IPS-20b (cell line): Measurements from ENCODE around the gene WDR18.

Experiments used
- H3K27ac ChIP-seq: one replicate; pipeline ENCODE4 v1.5.1; 2013; ENCODE audit warnings: low read length
- H3K27me3 ChIP-seq: 2 replicates; pipeline ENCODE4 v1.6.1; 2013; ENCODE audit warnings: mild to moderate bottlenecking, low read length, inconsistent platforms; ENCODE audit not compliant: insufficient read depth
- H3K36me3 ChIP-seq: 2 replicates; pipeline ENCODE4 v1.6.1; 2013; ENCODE audit warnings: low read depth, mild to moderate bottlenecking, inconsistent platforms, low read length, moderate library complexity; ENCODE audit not compliant: insufficient read depth
- H3K4me1 ChIP-seq: 2 replicates; pipeline ENCODE4 v1.6.1; 2013; ENCODE audit warnings: mild to moderate bottlenecking, control low read depth, inconsistent platforms, low read length, moderate library complexity; ENCODE audit not compliant: insufficient read depth
- H3K4me3 ChIP-seq: 2 replicates; pipeline ENCODE4 v1.5.1; 2013; ENCODE audit warnings: mild to moderate bottlenecking, low read length, inconsistent platforms
- H3K9ac ChIP-seq: 2 replicates; pipeline ENCODE4 v1.6.1; 2013; ENCODE audit warnings: low read depth, mild to moderate bottlenecking, inconsistent platforms, low read length, moderate library complexity
- H3K9me3 ChIP-seq: 2 replicates; pipeline ENCODE4 v1.6.1; 2013; ENCODE audit warnings: mild to moderate bottlenecking, low read depth, low read length, inconsistent platforms; ENCODE audit not compliant: insufficient read depth

WDR18 gene, protein sequence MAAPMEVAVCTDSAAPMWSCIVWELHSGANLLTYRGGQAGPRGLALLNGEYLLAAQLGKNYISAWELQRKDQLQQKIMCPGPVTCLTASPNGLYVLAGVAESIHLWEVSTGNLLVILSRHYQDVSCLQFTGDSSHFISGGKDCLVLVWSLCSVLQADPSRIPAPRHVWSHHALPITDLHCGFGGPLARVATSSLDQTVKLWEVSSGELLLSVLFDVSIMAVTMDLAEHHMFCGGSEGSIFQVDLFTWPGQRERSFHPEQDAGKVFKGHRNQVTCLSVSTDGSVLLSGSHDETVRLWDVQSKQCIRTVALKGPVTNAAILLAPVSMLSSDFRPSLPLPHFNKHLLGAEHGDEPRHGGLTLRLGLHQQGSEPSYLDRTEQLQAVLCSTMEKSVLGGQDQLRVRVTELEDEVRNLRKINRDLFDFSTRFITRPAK

DNA sequence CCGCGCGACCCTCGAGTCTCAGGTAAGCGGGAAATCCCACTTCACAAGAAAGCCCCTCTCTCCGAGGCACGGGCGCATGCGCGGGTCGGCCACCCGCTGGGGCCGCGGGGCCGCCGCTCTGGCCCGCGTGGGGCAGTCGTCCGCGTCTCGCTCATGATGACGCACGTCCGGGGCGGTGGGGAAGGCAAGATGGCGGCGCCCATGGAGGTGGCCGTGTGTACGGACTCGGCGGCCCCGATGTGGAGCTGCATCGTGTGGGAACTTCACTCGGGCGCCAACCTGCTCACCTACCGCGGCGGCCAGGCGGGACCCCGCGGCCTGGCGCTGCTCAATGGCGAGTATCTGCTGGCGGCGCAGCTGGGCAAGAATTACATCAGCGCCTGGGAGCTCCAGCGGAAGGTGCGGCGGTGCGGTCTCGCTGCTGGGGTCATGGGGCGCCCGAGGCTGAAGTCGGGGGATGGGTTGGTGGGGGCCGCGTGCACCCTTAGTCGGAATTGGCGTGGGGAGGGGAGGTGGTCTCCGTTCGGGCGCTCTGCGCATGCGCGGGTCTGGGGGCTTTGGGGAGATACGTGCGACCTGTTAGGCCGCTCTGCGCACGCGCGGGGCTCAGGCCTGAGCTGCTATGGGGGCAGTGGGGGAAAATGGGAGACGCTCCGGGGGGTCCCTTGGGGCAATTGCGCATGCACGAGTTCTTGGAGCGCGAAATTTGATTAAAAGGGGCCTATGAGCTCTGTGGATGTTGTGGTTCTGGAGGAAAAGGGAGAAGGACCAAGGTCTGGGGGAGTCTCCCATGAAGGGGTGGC, at the start of gene WDR18:
WDR18 (plus strand) TSS at position 181 of the 803 bp plus-strand sequence; CDS start at position 190, 9 bp downstream.
- peak within 1 kb of the TSS; percentile 91 for H3K27ac ChIP-seq
- peak within 1 kb of the TSS; percentile 84 for H3K4me3 ChIP-seq
- H3K36me3 ChIP-seq: peaks cover 33% of the 10 kb centered on the region
- H3K27me3 ChIP-seq: no peaks in the 10 kb centered on the region
- H3K9ac ChIP-seq: peak within 1 kb of the TSS; percentile 92
- no peaks in the 10 kb centered on the region for H3K9me3 ChIP-seq
- H3K4me1 ChIP-seq: peaks cover 6% of the 10 kb centered on the region; the same call in 1 of the 2 replicates

DNA sequence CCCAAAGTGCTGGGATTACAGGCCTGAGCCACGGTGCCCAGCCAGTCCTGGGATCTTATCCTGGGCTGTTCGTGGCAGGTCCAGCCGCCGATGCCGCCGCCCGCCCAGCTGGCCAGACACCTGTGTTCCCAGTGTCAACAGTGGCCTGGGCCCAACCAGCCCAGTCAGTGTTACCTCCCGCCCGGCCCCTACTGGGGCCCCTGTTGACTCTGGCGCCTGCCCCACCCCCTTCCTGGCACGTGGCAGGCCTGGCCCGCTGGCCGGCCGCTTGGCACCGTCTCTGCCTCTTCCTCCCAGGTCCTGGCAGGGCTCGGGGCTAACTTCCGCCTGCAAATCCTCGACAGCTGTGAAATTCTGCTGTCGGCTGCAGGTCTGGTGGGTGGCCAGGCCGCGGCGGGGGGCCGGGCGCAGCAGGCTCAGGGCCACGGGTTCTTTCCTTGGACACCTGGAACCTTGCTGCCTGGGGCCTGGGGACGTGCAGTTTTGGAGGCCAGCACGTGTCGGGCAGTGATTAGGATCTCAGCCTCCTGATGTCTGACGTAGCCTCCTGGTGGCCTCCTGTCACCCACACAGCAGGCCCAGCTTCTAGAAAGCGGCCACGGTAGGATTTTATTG, 49.2 kb upstream of the WDR18 start:
- no peak overlapping the region for H3K9ac ChIP-seq
- no peak overlapping the region for H3K4me3 ChIP-seq
- 0 out of 2 replicates have a peak, but pooled peaks cover 3% of the 10 kb centered on the region for H3K4me1 ChIP-seq
- peaks cover 23% of the 10 kb centered on the region for H3K36me3 ChIP-seq
- H3K27me3 ChIP-seq: no peaks in the 10 kb centered on the region
- no peak overlapping the region for H3K27ac ChIP-seq
- H3K9me3 ChIP-seq: no peaks in the 10 kb centered on the region

DNA sequence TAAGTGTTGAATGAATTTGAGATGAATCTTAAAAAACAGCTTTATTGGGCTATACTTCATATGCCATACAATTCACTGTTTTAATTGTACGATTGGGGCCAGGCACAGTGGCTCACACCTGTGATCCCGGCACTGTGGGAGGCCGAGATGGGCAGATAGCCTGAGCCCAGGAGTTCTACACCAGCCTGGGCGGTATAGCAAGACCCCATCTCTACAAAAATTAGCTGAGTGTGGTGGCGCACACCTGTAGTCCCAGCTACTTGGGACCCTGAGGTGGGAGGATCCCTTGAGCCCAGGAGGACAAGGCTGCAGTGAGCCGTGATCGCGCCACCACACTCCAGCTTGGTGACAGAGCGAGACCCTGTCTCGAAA, 48.0 kb upstream of the WDR18 start:
- Histone ChIP-seq H3K36me3 (peaks cover 16% of the 10 kb centered on the region; the same call in 1 of the 2 replicates), H3K4me1 (0 out of 2 replicates have a peak, but pooled peaks cover 3% of the 10 kb centered on the region), H3K27me3 (no peaks in the 10 kb centered on the region), H3K9ac (no peak overlapping the region), H3K27ac (no peak overlapping the region), H3K4me3 (no peak overlapping the region), H3K9me3 (no peaks in the 10 kb centered on the region)

- Histone ChIP-seq H3K9ac (no peak overlapping the region), H3K4me1 (0 out of 2 replicates have a peak, but pooled peaks cover 3% of the 10 kb centered on the region), H3K36me3 (peaks cover 16% of the 10 kb centered on the region; the same call in 1 of the 2 replicates), H3K9me3 (no peaks in the 10 kb centered on the region), H3K4me3 (no peak overlapping the region), H3K27me3 (no peaks in the 10 kb centered on the region), H3K27ac (no peak overlapping the region)
Measured at GRCh38 chr19:937259-937694, 46.9 kb upstream of the WDR18 start.

DNA sequence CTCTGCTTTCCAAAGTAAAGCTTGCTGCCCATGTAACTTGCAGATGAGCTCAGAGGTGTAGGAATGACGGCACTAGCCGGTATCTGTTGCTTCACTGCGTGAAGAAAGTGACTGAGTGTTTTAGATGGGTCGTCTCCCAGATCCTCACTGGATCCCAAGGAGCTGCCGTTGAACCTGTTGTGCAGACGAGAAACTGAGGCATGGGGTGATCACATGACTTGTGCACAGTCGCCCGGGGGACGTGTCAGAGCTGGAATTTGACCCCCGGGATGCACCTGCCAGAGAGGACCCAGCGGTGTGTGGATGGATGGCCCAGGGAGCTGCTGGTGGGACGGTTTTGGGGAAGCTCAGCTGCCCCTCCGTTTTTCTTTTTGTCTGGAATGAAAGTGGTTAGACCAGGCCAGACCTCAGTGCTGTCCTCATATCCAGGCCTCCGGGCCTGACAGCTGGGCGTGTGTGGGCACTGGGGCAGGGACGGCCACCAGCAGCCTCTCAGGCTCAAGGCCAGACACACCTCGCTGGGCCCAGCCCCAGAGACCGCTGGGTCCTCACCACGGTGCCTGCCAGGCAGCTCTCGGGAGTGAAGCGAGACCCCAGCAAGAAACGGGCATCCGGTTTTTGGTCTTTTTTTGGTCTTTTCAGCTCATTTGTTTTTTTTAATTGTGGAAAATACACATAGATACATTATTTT, 45.8 kb upstream of the WDR18 start:
- H3K4me3 ChIP-seq: no peak overlapping the region
- no peak overlapping the region for H3K27ac ChIP-seq
- peaks cover 23% of the 10 kb centered on the region for H3K36me3 ChIP-seq
- H3K4me1 ChIP-seq: no peaks in the 10 kb centered on the region
- H3K9me3 ChIP-seq: no peaks in the 10 kb centered on the region
- H3K27me3 ChIP-seq: no peaks in the 10 kb centered on the region
- H3K9ac ChIP-seq: no peak overlapping the region

GRCh38 chr19:939439-939838, 44.7 kb upstream of the WDR18 start:
- no peaks in the 10 kb centered on the region for H3K4me1 ChIP-seq
- no peak overlapping the region for H3K27ac ChIP-seq
- no peak overlapping the region for H3K9ac ChIP-seq
- no peak overlapping the region for H3K4me3 ChIP-seq
- no peaks in the 10 kb centered on the region for H3K9me3 ChIP-seq
- peaks cover 26% of the 10 kb centered on the region for H3K36me3 ChIP-seq
- no peaks in the 10 kb centered on the region for H3K27me3 ChIP-seq

DNA sequence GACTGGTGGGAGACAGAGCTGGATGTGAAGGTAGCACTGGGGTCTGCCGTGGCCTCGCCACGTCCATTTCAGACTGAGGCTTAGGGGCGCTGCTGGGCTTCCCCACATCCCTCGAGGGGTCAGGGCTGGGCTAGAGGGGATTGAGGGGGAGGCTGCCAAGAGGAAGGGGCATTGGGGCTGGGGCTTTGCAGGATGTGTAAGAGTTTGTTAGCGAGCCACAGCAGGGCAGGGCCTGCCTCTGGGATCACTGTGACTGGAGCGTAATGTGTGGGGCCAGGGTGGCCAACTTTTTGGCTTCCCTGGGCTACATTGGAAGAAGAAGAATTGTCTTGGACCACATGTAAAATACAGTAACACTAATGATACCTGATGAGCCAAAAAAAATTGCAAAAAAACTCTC, 44.2 kb upstream of the WDR18 start:
- Histone ChIP-seq H3K27me3 (no peaks in the 10 kb centered on the region), H3K4me3 (no peak overlapping the region), H3K9ac (no peak overlapping the region), H3K9me3 (no peaks in the 10 kb centered on the region), H3K27ac (no peak overlapping the region), H3K4me1 (no peaks in the 10 kb centered on the region), H3K36me3 (peaks cover 26% of the 10 kb centered on the region)

DNA sequence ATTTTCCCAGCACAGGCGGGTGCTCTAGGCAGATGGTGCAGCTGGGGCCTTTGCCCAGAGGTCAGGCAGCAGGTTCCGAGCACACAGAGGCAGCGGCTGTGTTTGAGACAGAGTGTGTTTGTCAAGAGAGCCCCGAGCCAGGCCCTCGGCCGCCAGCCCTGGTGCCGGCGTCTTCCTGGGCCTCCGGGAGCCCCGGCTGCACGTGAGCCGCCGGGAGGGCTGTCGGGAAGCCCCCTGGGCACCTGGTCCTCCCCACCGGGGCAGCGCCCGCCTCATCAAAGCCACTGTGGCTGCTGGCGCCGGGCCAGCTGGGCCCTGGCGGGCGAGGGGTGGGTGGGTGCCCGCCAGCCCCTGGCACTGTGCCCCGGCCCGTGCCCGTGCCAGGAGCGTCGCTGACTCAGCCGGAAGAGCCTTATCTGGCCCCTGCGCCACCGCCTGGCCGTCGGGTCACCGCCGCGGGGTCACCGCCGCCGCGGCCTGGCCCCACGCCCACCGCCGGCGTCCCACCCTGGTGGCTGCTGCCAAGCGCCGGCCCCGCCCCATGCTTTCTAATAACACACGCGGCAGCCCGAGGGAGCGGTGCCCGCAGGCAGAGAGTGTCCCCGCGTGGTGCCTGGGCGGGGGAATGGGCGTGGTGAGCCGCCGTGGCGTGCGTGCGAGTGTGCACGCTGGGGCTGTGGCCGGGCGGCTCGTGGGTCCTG, 43.4 kb upstream of the WDR18 start:
- Histone ChIP-seq H3K27ac (no peak overlapping the region), H3K9ac (no peak overlapping the region), H3K4me3 (no peak overlapping the region), H3K4me1 (no peaks in the 10 kb centered on the region), H3K27me3 (no peaks in the 10 kb centered on the region), H3K36me3 (peaks cover 26% of the 10 kb centered on the region), H3K9me3 (no peaks in the 10 kb centered on the region)

DNA sequence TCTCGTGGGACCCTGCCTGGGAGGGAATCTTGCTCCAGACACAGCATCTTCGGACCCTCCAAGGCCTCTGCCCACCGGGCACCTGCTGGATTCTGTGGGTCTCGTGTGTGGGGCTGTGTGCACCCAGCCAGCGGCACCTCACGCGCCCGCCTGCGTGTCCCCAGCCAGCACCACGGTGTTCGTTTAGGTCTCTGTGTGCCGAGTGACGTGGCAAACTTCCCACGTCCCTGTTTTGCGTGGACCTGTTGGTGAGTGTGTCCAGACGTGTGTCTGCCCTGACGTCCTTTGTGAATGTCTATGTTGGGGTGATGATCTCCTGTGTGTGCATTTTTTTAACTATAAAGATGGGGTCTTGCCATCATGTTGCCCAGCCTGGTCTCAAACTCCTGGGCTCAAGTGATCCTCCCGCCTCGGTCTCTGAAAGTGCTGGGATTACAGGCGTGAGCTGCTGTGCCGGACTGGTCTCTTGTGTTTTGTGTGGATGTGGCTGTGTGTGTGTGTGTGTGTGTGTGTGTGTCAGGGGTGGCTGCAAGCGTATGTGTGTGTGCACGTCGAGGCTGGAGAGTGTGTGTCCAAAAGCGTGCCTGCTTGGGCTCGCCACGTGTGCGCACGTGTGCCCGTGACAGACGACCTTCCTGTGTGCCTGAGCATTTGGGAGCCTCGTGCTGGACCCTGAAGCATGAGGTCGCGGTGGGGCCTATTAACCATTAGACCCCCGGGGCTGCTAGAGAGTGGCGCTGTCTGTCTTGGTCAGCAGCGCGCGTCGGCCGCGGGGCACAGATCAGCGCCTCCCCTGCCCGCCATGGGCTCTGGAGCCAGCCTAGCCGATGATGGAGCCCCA, 42.6 kb upstream of the WDR18 start:
- H3K27me3 ChIP-seq: no peaks in the 10 kb centered on the region
- H3K36me3 ChIP-seq: peaks cover 23% of the 10 kb centered on the region
- no peak overlapping the region for H3K4me3 ChIP-seq
- no peaks in the 10 kb centered on the region for H3K9me3 ChIP-seq
- H3K9ac ChIP-seq: no peak overlapping the region
- H3K27ac ChIP-seq: no peak overlapping the region
- H3K4me1 ChIP-seq: no peaks in the 10 kb centered on the region

DNA sequence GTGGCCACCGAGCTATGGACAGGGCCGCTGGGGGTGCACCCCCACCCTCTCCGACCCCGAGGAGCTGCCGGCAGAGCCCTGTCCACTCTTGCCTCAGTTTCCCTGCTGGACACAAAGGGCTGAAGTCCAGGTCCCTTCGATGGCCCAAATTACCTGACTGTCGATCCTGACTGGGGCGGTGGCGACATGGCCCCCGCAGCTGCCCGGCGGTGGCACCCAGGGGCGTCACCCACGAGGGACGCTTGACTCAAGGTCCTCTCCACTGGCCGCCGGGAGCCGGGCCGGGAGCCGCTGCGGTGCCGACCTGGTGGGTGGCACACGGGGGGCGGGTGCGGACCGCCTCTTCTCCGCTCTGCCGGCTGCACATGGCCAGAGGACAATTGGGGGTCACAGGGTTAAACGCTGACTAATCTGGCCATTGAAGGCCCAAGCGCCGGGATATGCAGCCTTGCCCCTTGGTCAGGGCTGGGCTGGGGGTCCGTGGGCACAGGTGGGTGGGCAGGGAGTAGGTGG, 42.0 kb upstream of the WDR18 start:
- no peak overlapping the region for H3K4me3 ChIP-seq
- H3K4me1 ChIP-seq: no peaks in the 10 kb centered on the region
- H3K27ac ChIP-seq: no peak overlapping the region
- H3K36me3 ChIP-seq: peaks cover 21% of the 10 kb centered on the region
- H3K27me3 ChIP-seq: no peaks in the 10 kb centered on the region
- no peak overlapping the region for H3K9ac ChIP-seq
- H3K9me3 ChIP-seq: no peaks in the 10 kb centered on the region
